Measurements from ENCODE around the gene HSD3B7.
"Not testable (repeated sequence)": the region's sequence is repeated elsewhere in the genome, so short reads cannot be mapped to it uniquely, and the experiment has no call there.

The HSD3B7 gene

GRCh38 chr16:31017756-31018155, 32.7 kb downstream of the HSD3B7 start:
- DNase-seq (ENCODE audit: low read depth in 2 of 2, low spot score in 1 of 2) = not testable (repeated sequence)

- no peak for DNase-seq (ENCODE audit: low read depth in 2 of 2, low spot score in 1 of 2)
Observed at GRCh38 chr16:31020536-31020935, 35.5 kb downstream of the HSD3B7 start.

GRCh38 chr16:31022544-31023251, 37.7 kb downstream of the HSD3B7 start:
- no peak for DNase-seq (ENCODE audit: low read depth in 2 of 2, low spot score in 1 of 2)

GRCh38 chr16:31023252-31023602, 38.2 kb downstream of the HSD3B7 start:
- DNase-seq (ENCODE audit: low read depth in 2 of 2, low spot score in 1 of 2) = no peak

- no peak for DNase-seq (ENCODE audit: low read depth in 2 of 2, low spot score in 1 of 2)
Observed at GRCh38 chr16:31023627-31024226, 38.7 kb downstream of the HSD3B7 start.

- no peak for DNase-seq (ENCODE audit: low read depth in 2 of 2, low spot score in 1 of 2)
Observed at GRCh38 chr16:31025339-31025738, 40.3 kb downstream of the HSD3B7 start.

- no peak for DNase-seq (ENCODE audit: low read depth in 2 of 2, low spot score in 1 of 2)
Observed at GRCh38 chr16:31029272-31029671, 44.3 kb downstream of the HSD3B7 start.

- DNase-seq (ENCODE audit: low read depth in 2 of 2, low spot score in 1 of 2) = no peak
Observed at GRCh38 chr16:31031276-31031675, 46.3 kb downstream of the HSD3B7 start.

GRCh38 chr16:31032736-31033708, 48.0 kb downstream of the HSD3B7 start, which contains the start of gene STX4:
Gene STX4 (plus strand): TSS chr16:31033558. CDS start chr16:31033806, 248 bp downstream.
- peak; percentile 94 to 96 for DNase-seq (ENCODE audit: low read depth in 2 of 2, low spot score in 1 of 2)

- DNase-seq (ENCODE audit: low read depth in 2 of 2, low spot score in 1 of 2) = peak; percentile 63 to 77
Observed at GRCh38 chr16:31033709-31034492, 48.9 kb downstream of the HSD3B7 start.

GRCh38 chr16:31036691-31037090, 51.7 kb downstream of the HSD3B7 start:
- DNase-seq (ENCODE audit: low read depth in 2 of 2, low spot score in 1 of 2) = no peak

Data from stimulated activated CD8-positive, alpha-beta memory T cell treated with anti-CD3 and anti-CD28 coated beads, Interleukin-4, amount 100 ng/mL, for 1 hour (primary cell).